Stimulated activated CD4-positive, alpha-beta T cell treated with anti-CD3 and anti-CD28 coated beads, Interleukin-4, amount 100 ng/mL, for 48 hours (primary cell): Measurements from ENCODE around the gene GPX5.

ENCODE experiments used
- DNase-seq, 2 donors: peaks; one replicate each; pipeline ENCODE4 v3.0.0-alpha.2; 2020; ENCODE audit warnings: low read depth in 2 of 2

The GPX5 gene

DNA sequence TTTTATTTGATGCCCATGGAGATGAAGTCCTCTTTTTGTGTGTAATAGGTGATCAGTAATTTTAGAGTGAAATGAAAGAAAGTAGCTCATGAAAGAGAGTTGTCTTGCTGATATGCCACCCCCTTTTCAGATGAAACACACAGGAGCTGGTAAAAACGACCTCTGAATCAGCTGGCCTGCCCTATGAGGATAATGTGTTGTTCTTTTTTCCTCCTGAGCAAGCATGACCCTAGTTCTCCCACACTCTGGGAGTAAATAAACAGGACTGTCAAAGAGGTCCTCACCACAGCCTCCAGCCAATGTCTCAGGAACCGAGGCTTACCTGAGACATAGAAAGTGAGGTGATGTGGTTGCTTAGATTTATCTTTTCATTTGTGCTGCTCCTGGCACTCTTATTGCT is 29.5 kb downstream of the GPX5 start:
- no peak for DNase-seq

GRCh38 chr6:28558629-28559028 is 32.9 kb downstream of the GPX5 start:
- DNase-seq: no peak

GRCh38 chr6:28563430-28564095 is 37.9 kb downstream of the GPX5 start:
- DNase-seq: no peak

GRCh38 chr6:28565823-28566526 is 40.3 kb downstream of the GPX5 start:
- DNase-seq: no peak

DNA sequence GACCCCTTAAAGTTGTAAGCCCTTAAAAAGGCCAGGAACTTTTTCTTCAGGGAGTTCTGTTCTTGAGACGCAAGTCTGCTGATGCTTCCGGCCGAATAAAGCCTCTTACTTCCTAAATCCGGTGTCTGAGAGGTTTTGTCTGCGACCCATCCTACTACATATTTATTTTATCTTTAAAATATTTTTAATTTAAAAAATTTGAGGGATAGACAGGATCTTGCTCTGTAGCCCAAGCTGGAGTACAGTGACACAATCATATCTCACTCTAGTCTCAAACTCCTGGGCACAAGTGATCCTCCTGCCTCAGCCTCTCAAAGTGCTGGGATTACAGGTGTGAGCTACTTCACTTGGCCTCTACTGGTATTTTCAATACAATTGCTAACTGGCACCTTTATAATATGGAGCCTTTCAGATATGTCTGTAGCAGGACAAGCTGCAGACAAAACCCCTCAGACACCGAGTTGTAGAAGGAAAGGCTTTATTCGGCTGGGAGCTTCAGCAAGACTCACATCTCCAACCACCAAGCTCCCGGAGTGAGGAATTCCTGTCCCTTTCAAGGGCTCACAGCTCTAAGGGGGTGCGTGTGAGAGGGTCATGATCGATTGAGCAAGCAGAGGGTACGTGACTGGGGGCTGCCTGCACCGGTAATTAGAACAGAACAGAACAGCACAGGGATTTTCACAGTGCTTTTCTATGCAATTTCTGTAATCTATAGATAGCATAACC is 41.0 kb downstream of the GPX5 start:
- no peak for DNase-seq

- DNase-seq: no peak
Observed at GRCh38 chr6:28567506-28567905, 41.8 kb downstream of the GPX5 start.

GRCh38 chr6:28568515-28569108 is 42.9 kb downstream of the GPX5 start:
- no peak for DNase-seq

- DNase-seq: no peak
Observed at GRCh38 chr6:28569748-28570147, 44.1 kb downstream of the GPX5 start.

- DNase-seq: no peak
Observed at GRCh38 chr6:28580475-28580874, 54.8 kb downstream of the GPX5 start.

DNA sequence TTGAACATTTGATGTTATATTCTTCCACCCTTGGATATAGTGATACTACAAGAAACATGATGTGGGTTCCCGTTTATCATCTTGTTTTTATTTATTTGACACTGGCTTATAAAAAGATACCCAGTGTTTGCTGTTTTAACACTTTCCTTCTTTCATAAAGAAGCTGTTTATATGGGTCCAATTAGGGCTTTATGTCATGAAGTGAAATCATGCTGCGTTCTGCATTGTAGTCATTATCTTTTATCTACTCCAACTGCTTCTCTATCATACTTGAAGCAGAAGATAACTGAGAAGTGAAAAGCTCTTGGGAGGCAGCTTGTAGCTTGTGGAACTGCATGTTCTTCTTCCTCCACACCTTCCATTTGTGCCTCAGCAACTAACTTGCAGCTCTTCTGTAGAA is 57.8 kb downstream of the GPX5 start:
- no peak for DNase-seq
